Endothelial cell of umbilical vein (primary cell): ENCODE data around the gene FHIT. TPM values are rescaled to one million over a fixed set of nuclear protein-coding genes. Genes with fewer than 3 reads are reported as not detected.

Source experiments
- BruUV-seq: library from RNA; stranded (reverse); fragments of 400-500 nt; replicated peaks from 2 replicates; lab custom pipeline; 2021; lab: Mats Ljungman, UMichigan
- CTCF ChIA-PET: fragments of 300-600, 350-600 bp; sonication (Branson Sonifier 250); formaldehyde crosslinking; loops from one replicate; lab custom pipeline; 2021; ENCODE audit warnings: antibody characterized with exemption, inconsistent platforms; lab: Charles Lee
- POLR2A ChIA-PET: fragments of 300-600, 350-600 bp; sonication (Branson Sonifier 250); formaldehyde crosslinking; loops from one replicate; lab custom pipeline; 2021; ENCODE audit warnings: antibody characterized with exemption, inconsistent platforms; lab: Charles Lee
- DNase-seq: peaks from one replicate; pipeline ENCODE4 v3.0.0-alpha.2; 2011; ENCODE audit warnings: low read depth, low spot score
- FAIRE-seq: peaks from 2 replicates; lab custom pipeline; 2011; peaks lifted over from hg19 to GRCh38; lab: Jason Lieb, UNC
- H2AFZ ChIP-seq: 2 replicates; pipeline ENCODE4 v1.6.0; 2012; ENCODE audit warnings: low read depth, low read length, control low read depth, inconsistent platforms
- H3K27ac ChIP-seq: 2 replicates; pipeline ENCODE4 v1.5.1; 2011; ENCODE audit warnings: low read depth, mild to moderate bottlenecking, control low read depth, low read length, moderate library complexity; ENCODE audit not compliant: insufficient read depth
- H3K27me3 ChIP-seq, 2 experiments: 2 replicates each; pipeline versions ENCODE4 v1.6.0 to v1.6.1; 2011; ENCODE audit warnings: low read length in 2 of 2, mixed read lengths in 1 of 2; ENCODE audit not compliant: control insufficient read depth in 2 of 2, insufficient read depth in 2 of 2
- H3K36me3 ChIP-seq, 2 experiments: 2 replicates in 1 of 2; 3 replicates in 1 of 2; pipeline ENCODE4 v1.5.1; 2011; ENCODE audit warnings: low read length in 2 of 2, mild to moderate bottlenecking in 1 of 2, moderate library complexity in 1 of 2; ENCODE audit not compliant: control insufficient read depth in 2 of 2, insufficient read depth in 2 of 2; ENCODE audit errors: extremely low read depth in 1 of 2
- H3K4me1 ChIP-seq: 3 replicates; pipeline ENCODE4 v1.5.1; 2011; ENCODE audit warnings: mild to moderate bottlenecking, low read length; ENCODE audit not compliant: control insufficient read depth, insufficient read depth; ENCODE audit errors: extremely low read depth
- H3K4me2 ChIP-seq: 2 replicates; pipeline ENCODE4 v1.6.1; 2011; ENCODE audit warnings: low read length, control low read depth, mixed read lengths; ENCODE audit not compliant: insufficient read depth
- H3K4me3 ChIP-seq, 3 experiments: fragments of 200-600 bp in 1 of 3; sonication (generic), shearing (Covaris generic) in 1 of 3; replicated peaks in 1 of 3; 2 replicates each; pipeline ENCODE4 v1.5.1; 2011 to 2016; ENCODE audit warnings: control low read depth in 3 of 3, low read length in 3 of 3, mild to moderate bottlenecking in 2 of 3, inconsistent platforms in 1 of 3, low read depth in 1 of 3, moderate library complexity in 1 of 3; ENCODE audit not compliant: insufficient read depth in 1 of 3
- H3K79me2 ChIP-seq: 2 replicates; pipeline ENCODE4 v1.6.0; 2012; ENCODE audit warnings: low read length, inconsistent platforms; ENCODE audit not compliant: control insufficient read depth, insufficient read depth
- H3K9ac ChIP-seq: replicated peaks from 2 replicates; pipeline ENCODE3; 2011; ENCODE audit warnings: low read length, control low read depth; ENCODE audit not compliant: insufficient read depth; ENCODE audit errors: extremely low read depth
- H3K9me1 ChIP-seq: replicated peaks from 3 replicates; pipeline ENCODE4 v1.6.0; 2011; ENCODE audit warnings: mild to moderate bottlenecking, low read length; ENCODE audit not compliant: control insufficient read depth, insufficient read depth; ENCODE audit errors: extremely low read depth
- H3K9me3 ChIP-seq: replicated peaks from 2 replicates; pipeline ENCODE4 v1.5.1; 2012; ENCODE audit warnings: low read length, inconsistent platforms; ENCODE audit not compliant: control insufficient read depth, insufficient read depth
- H4K20me1 ChIP-seq: replicated peaks from 2 replicates; pipeline ENCODE3; 2011; ENCODE audit warnings: mild to moderate bottlenecking, low read length; ENCODE audit not compliant: control insufficient read depth, insufficient read depth; ENCODE audit errors: extremely low read depth
- CTCF ChIP-seq, 2 donors: IDR thresholded peaks; 1 replicate in 1 of 2; 2 replicates in 1 of 2; pipeline ENCODE4 v1.5.1; 2011; ENCODE audit warnings: low read length in 2 of 2, mild to moderate bottlenecking in 2 of 2, moderate library complexity in 2 of 2, control low read depth in 1 of 2, inconsistent platforms in 1 of 2, low read depth in 1 of 2; ENCODE audit not compliant: insufficient read depth in 1 of 2; ENCODE audit errors: extremely low read depth in 1 of 2
- EZH2 ChIP-seq: IDR thresholded peaks from 2 replicates; pipeline ENCODE4 v1.6.1; 2012; ENCODE audit warnings: borderline replicate concordance, low read depth, mild to moderate bottlenecking, moderate library complexity, low read length, inconsistent platforms; ENCODE audit not compliant: severe bottlenecking
- FOS ChIP-seq: IDR thresholded peaks from 2 replicates; pipeline ENCODE4 v1.6.1; 2011; ENCODE audit warnings: mild to moderate bottlenecking, low read length, moderate library complexity, borderline replicate concordance; ENCODE audit not compliant: insufficient read depth
- GATA2 ChIP-seq: IDR thresholded peaks from 2 replicates; pipeline ENCODE4 v1.7.0; 2011; ENCODE audit warnings: low read depth, mild to moderate bottlenecking, moderate library complexity, mixed read lengths, low read length; ENCODE audit not compliant: insufficient read length, insufficient read depth
- JUN ChIP-seq: IDR thresholded peaks from 2 replicates; pipeline ENCODE4 v1.6.1; 2011; ENCODE audit warnings: borderline replicate concordance, low read depth; ENCODE audit not compliant: insufficient read length, insufficient read depth
- MAX ChIP-seq: IDR thresholded peaks from 2 replicates; pipeline ENCODE4 v1.6.1; 2011; ENCODE audit not compliant: insufficient read depth, insufficient read length
- MYC ChIP-seq: IDR thresholded peaks from one replicate; pipeline ENCODE4 v1.6.1; 2011; ENCODE audit warnings: mild to moderate bottlenecking, low read depth, low read length
- POLR2A ChIP-seq: IDR thresholded peaks from 2 replicates; pipeline ENCODE4 v1.6.1; 2012; ENCODE audit warnings: low read depth, mild to moderate bottlenecking, control low read depth, low read length
- POLR2AphosphoS5 ChIP-seq: IDR thresholded peaks from 2 replicates; pipeline ENCODE4 v1.6.1; 2012; ENCODE audit warnings: low read depth, mild to moderate bottlenecking, control low read depth, low read length, moderate library complexity; ENCODE audit not compliant: insufficient read depth
- dilution Hi-C: fragments of 300-500 bp; cut with MboI; formaldehyde crosslinking; loops from one replicate; pipeline ENCODE4 v1.15.0; 2019; ENCODE audit warnings: low sequenced_read_pairs; ENCODE audit not compliant: extremely low pct_ligation_motif_present
- intact Hi-C: fragments of 100-400 bp; cut with micrococcal nuclease; formaldehyde crosslinking; loops from one replicate; pipeline ENCODE4 v1.10.0; 2022
- polyA plus RNA-seq, 4 experiments: library from polyadenylated mRNA; depleted of rRNA in 3 of 4; stranded (reverse) in 3 of 4; unstranded in 1 of 4; fragments of >200 nt; gene quantifications; 2 replicates each; pipeline versions ENCODE4 v1.2.1 to v1.2.3, GENCODE V29; 2011 to 2012; ENCODE audit warnings: missing spikeins in 1 of 4
- total RNA-seq: library from RNA; stranded (reverse); gene quantifications from 2 replicates; pipeline ENCODE4 v1.2.3, GENCODE V29; 2021

FHIT gene
- total and polyA plus RNA-seq, 2 donors (not counting 3 experiments of a cell fraction or from before 2014, with no cell fraction given), result 0.47 to 2.2 TPM

GRCh38 chr3:60912142-60912541 is 339.1 kb downstream of the FHIT start:
- Histone ChIP-seq H3K27ac (no peak overlapping the region), H3K4me1 (no peaks in the 10 kb centered on the region), H3K4me2 (no peak overlapping the region), H3K9me1 (no peaks in the 10 kb centered on the region), H3K36me3 (no peaks in the 10 kb centered on the region), H3K79me2 (no peaks in the 10 kb centered on the region), H4K20me1 (no peaks in the 10 kb centered on the region), H2AFZ (no peak overlapping the region), H3K4me3 (no peak overlapping the region), H3K27me3 (no peaks in the 10 kb centered on the region), H3K9ac (no peak overlapping the region), H3K9me3 (no peaks in the 10 kb centered on the region)
- dilution Hi-C loops, result no loop called here
- POLR2A ChIA-PET, result no interaction called here
- no peak for TF ChIP-seq MAX
- no peak for TF ChIP-seq GATA2
- no peak for TF ChIP-seq JUN
- no peak for TF ChIP-seq POLR2A
- no peak for TF ChIP-seq EZH2
- TF ChIP-seq FOS, result no peak
- TF ChIP-seq CTCF (IDR thresholded peaks at IDR 0.05; ENCODE audit: extremely low read depth in 1 of 2, insufficient read depth in 1 of 2, low read depth in 1 of 2, low read length in 2 of 2), result no peak
- no peak for TF ChIP-seq MYC
- TF ChIP-seq POLR2AphosphoS5, result no peak
- DNase-seq (no peak), FAIRE-seq (no peak)
- CTCF ChIA-PET, result no interaction called here
- intact Hi-C loops, result no loop called here
- no TSS peak for BruUV-seq
